Measurements from ENCODE around the gene CTRL.

CTRL gene

GRCh38 chr16:67885545-67885944 is 46.1 kb downstream of the CTRL start:
- TF ChIP-seq CTCF (conservative IDR thresholded peaks at IDR 0.05; ENCODE audit: low read depth, low read length) = no peak
- DNase-seq (ENCODE audit: low read depth) = no peak
- H3K4me3 ChIP-seq (ENCODE audit: low read depth, low read length) = no peak overlapping the region

- TF ChIP-seq CTCF (conservative IDR thresholded peaks at IDR 0.05; ENCODE audit: low read depth, low read length) = no peak
- H3K4me3 ChIP-seq (ENCODE audit: low read depth, low read length) = no peak within 1 kb of the TSS
- peak; percentile 95 for DNase-seq (ENCODE audit: low read depth)
Observed at GRCh38 chr16:67884684-67885083, 47.0 kb downstream of the CTRL start, which contains the start of gene NRN1L. Gene NRN1L, plus strand, starts transcription at chr16:67884885. Its CDS starts 19 bp downstream, at chr16:67884904.

- peak; percentile 88 for TF ChIP-seq CTCF (conservative IDR thresholded peaks at IDR 0.05; ENCODE audit: low read depth, low read length)
- H3K4me3 ChIP-seq (ENCODE audit: low read depth, low read length) = no peak overlapping the region
- DNase-seq (ENCODE audit: low read depth) = peak; percentile 64
Observed at GRCh38 chr16:67883872-67884261, 47.8 kb downstream of the CTRL start.

- no peak for DNase-seq (ENCODE audit: low read depth)
- H3K4me3 ChIP-seq (ENCODE audit: low read depth, low read length) = no peak overlapping the region
- TF ChIP-seq CTCF (conservative IDR thresholded peaks at IDR 0.05; ENCODE audit: low read depth, low read length) = no peak
Observed at GRCh38 chr16:67883146-67883871, 48.4 kb downstream of the CTRL start.

- no peak for DNase-seq (ENCODE audit: low read depth)
- H3K4me3 ChIP-seq (ENCODE audit: low read depth, low read length) = no peak overlapping the region
- no peak for TF ChIP-seq CTCF (conservative IDR thresholded peaks at IDR 0.05; ENCODE audit: low read depth, low read length)
Observed at GRCh38 chr16:67882374-67883145, 49.1 kb downstream of the CTRL start.

GRCh38 chr16:67881621-67882161 is 50.0 kb downstream of the CTRL start:
- no peak overlapping the region for H3K4me3 ChIP-seq (ENCODE audit: low read depth, low read length)
- no peak for TF ChIP-seq CTCF (conservative IDR thresholded peaks at IDR 0.05; ENCODE audit: low read depth, low read length)
- DNase-seq (ENCODE audit: low read depth) = no peak
